Neural cell (in vitro differentiated cells): ENCODE measurements around the gene RLF. TPM values are rescaled to one million over a fixed set of nuclear protein-coding genes. Genes with fewer than 3 reads are reported as not detected.

ENCODE experiments used
- H2AFZ ChIP-seq: fragments of 200-600, 300-800 bp; sonication (generic), shearing (Covaris generic); 2 replicates; pipeline ENCODE4 v1.6.0; 2014; ENCODE audit warnings: low read depth, mild to moderate bottlenecking, antibody characterized with exemption, low read length, moderate library complexity
- H3F3A ChIP-seq: fragments of 200-600 bp; shearing (Covaris generic); 2 replicates; pipeline ENCODE4 v1.6.1; 2016; ENCODE audit warnings: mild to moderate bottlenecking, moderate library complexity, mixed read lengths, antibody characterized with exemption, low read length; ENCODE audit not compliant: insufficient read depth, poor library complexity, severe bottlenecking
- H3K27ac ChIP-seq: fragments of 200-600, 300-800 bp; sonication (generic), shearing (Covaris generic); 2 replicates; pipeline ENCODE4 v1.5.1; 2014; ENCODE audit warnings: mild to moderate bottlenecking, low read length, moderate library complexity
- H3K27me3 ChIP-seq: fragments of 300-800, 200-600 bp; sonication (generic), shearing (Covaris generic); 2 replicates; pipeline ENCODE4 v1.6.0; 2014; ENCODE audit warnings: mild to moderate bottlenecking, low read depth, low read length, moderate library complexity; ENCODE audit not compliant: insufficient read depth
- H3K36me3 ChIP-seq: fragments of 300-800, 200-600 bp; sonication (generic), shearing (Covaris generic); 2 replicates; pipeline ENCODE4 v1.5.1; 2014; ENCODE audit warnings: mild to moderate bottlenecking, antibody characterized with exemption, low read length, moderate library complexity; ENCODE audit not compliant: insufficient read depth
- H3K4me2 ChIP-seq: fragments of 300-800, 200-600 bp; sonication (generic), shearing (Covaris generic); 2 replicates; pipeline ENCODE4 v1.6.0; 2014; ENCODE audit warnings: mild to moderate bottlenecking, low read length
- H3K4me3 ChIP-seq: fragments of 300-800, 200-600 bp; sonication (generic), shearing (Covaris generic); 2 replicates; pipeline ENCODE4 v1.5.1; 2014; ENCODE audit warnings: mild to moderate bottlenecking, low read length, moderate library complexity
- H3K79me2 ChIP-seq: fragments of 200-600 bp; shearing (Covaris generic); replicated peaks from 2 replicates; pipeline ENCODE4 v1.6.0; 2014; ENCODE audit warnings: mild to moderate bottlenecking, low read length, moderate library complexity; ENCODE audit not compliant: insufficient read depth
- H3K9ac ChIP-seq: fragments of 300-800, 200-600 bp; sonication (generic), shearing (Covaris generic); 2 replicates; pipeline ENCODE4 v1.6.1; 2016; ENCODE audit warnings: mild to moderate bottlenecking, low read length, mixed read lengths
- H3K9me2 ChIP-seq: fragments of 200-600 bp; shearing (Covaris generic); 2 replicates; pipeline ENCODE4 v1.6.1; 2016; ENCODE audit warnings: mild to moderate bottlenecking, low read length, mixed read lengths; ENCODE audit not compliant: insufficient read depth
- H3K9me3 ChIP-seq: fragments of 200-600, 300-800 bp; sonication (generic), shearing (Covaris generic); 2 replicates; pipeline ENCODE4 v1.6.1; 2016; ENCODE audit warnings: mild to moderate bottlenecking, mixed run types, low read length, moderate library complexity, mixed read lengths
- H4K20me1 ChIP-seq: fragments of 200-600 bp; shearing (Covaris generic); 2 replicates; pipeline ENCODE4 v1.6.1; 2016; ENCODE audit warnings: mild to moderate bottlenecking, mixed run types; ENCODE audit not compliant: insufficient read depth
- EP300 ChIP-seq: fragments of 450-650 bp; conservative IDR thresholded peaks from 2 replicates; pipeline ENCODE4 v1.6.1; 2014; ENCODE audit warnings: antibody characterized with exemption, mild to moderate bottlenecking, moderate library complexity; ENCODE audit not compliant: poor library complexity, severe bottlenecking
- EZH2 ChIP-seq: fragments of 200-600, 300-800 bp; shearing (Covaris generic), sonication (generic); IDR thresholded peaks from 2 replicates; pipeline ENCODE4 v1.6.1; 2014; ENCODE audit warnings: antibody characterized with exemption, low read length, borderline replicate concordance, mild to moderate bottlenecking; ENCODE audit not compliant: insufficient read depth, poor library complexity, severe bottlenecking
- MXI1 ChIP-seq: fragments of 450-650 bp; conservative IDR thresholded peaks from 2 replicates; pipeline ENCODE4 v1.6.1; 2014; ENCODE audit warnings: antibody characterized with exemption, mild to moderate bottlenecking; ENCODE audit not compliant: poor library complexity, severe bottlenecking
- POLR2AphosphoS5 ChIP-seq: IDR thresholded peaks from 2 replicates; pipeline ENCODE4 v1.6.1; 2012
- RAD21 ChIP-seq: fragments of 450-650 bp; conservative IDR thresholded peaks from 2 replicates; pipeline ENCODE4 v1.6.1; 2014; ENCODE audit warnings: antibody characterized with exemption, mild to moderate bottlenecking, moderate library complexity
- SMC3 ChIP-seq: fragments of 450-650 bp; conservative IDR thresholded peaks from 2 replicates; pipeline ENCODE4 v1.6.1; 2014; ENCODE audit warnings: antibody characterized with exemption, mild to moderate bottlenecking, moderate library complexity; ENCODE audit not compliant: poor library complexity
- TAF1 ChIP-seq: IDR thresholded peaks from 2 replicates; pipeline ENCODE4 v1.6.1; 2012; ENCODE audit warnings: low read depth
- polyA plus RNA-seq: library from polyadenylated mRNA; depleted of rRNA; stranded (reverse); fragments of >200 nt; gene quantifications from 2 replicates; pipeline ENCODE4 v1.2.3, GENCODE V29; 2014
- TF ChIP-seq, protein P1 (sequence below): fragments of 450-650 bp; IDR thresholded peaks from 2 replicates; pipeline ENCODE4 v1.5.1; 2014; ENCODE audit warnings: antibody characterized with exemption, mild to moderate bottlenecking, moderate library complexity; ENCODE audit not compliant: poor library complexity, severe bottlenecking
- TF ChIP-seq, protein P2 (sequence below): IDR thresholded peaks from 2 replicates; pipeline ENCODE4 v1.6.1; 2012; ENCODE audit warnings: borderline replicate concordance

The RLF gene
- polyA plus RNA-seq, 1 donor from 2014 or later: 23.4 TPM

DNA sequence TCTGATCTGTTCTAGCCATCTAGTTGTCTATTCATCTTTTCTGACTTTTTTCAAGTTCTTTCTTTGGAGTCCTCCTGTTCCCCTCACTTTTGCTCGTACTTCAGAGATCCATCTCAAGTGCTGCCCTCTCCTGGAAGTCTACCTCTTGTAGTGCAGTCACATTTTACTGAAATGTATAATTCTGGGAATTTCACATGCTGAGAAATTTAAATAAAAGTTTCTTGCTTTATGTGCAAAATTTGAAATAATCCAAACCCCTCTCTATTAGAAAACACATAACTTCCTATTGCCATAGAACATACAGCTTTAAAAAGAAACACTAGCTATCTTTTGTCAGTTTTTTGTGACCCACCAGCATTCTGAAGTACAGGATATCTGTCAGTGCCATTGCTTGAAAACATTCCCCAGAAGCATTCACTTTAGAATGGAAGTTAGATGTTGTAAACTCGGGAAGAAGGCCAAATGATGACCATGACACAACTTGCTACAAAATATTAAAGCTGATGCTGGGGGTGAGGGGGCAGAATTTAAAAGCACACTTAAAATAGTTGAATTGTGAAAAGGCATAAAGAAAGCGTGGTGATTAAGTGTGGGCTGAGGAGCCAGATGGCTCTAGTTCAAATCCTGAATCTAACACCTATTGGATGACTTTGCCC, 22.0 kb downstream of the RLF start:
- Histone ChIP-seq H3K9me3 (no peaks in the 10 kb centered on the region), H3K27ac (no peak overlapping the region), H3K27me3 (no peaks in the 10 kb centered on the region), H3K4me2 (no peak overlapping the region), H3K9me2 (no peaks in the 10 kb centered on the region), H2AFZ (no peak overlapping the region), H3K79me2 (peaks cover 84% of the 10 kb centered on the region), H3K4me3 (no peak overlapping the region), H3K36me3 (no peaks in the 10 kb centered on the region), H3F3A (no peaks in the 10 kb centered on the region), H3K9ac (no peak overlapping the region), H4K20me1 (no peaks in the 10 kb centered on the region)
- TF ChIP-seq, protein P1, sequence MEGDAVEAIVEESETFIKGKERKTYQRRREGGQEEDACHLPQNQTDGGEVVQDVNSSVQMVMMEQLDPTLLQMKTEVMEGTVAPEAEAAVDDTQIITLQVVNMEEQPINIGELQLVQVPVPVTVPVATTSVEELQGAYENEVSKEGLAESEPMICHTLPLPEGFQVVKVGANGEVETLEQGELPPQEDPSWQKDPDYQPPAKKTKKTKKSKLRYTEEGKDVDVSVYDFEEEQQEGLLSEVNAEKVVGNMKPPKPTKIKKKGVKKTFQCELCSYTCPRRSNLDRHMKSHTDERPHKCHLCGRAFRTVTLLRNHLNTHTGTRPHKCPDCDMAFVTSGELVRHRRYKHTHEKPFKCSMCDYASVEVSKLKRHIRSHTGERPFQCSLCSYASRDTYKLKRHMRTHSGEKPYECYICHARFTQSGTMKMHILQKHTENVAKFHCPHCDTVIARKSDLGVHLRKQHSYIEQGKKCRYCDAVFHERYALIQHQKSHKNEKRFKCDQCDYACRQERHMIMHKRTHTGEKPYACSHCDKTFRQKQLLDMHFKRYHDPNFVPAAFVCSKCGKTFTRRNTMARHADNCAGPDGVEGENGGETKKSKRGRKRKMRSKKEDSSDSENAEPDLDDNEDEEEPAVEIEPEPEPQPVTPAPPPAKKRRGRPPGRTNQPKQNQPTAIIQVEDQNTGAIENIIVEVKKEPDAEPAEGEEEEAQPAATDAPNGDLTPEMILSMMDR: peak; percentile 37
- TF ChIP-seq RAD21: no peak

DNA sequence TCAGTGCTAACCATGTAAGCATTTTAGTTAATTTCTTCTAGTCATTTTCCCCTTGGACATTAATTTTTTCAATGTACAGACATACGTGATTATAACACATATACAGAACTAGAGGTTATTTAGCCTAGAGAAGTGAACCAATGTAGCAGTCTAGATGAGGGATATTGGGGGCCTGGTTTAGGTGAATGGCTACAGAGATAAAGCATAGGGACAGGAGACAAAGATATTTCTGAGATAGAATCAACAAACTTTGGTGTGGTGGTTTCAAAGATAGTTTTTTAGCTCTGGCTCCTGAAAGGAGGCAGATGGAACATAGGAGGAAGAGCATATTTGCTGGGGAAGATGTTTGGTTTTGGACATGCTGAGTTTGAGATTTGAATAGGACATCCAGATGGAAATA, 23.0 kb downstream of the RLF start:
- H3K36me3 ChIP-seq: no peaks in the 10 kb centered on the region
- H4K20me1 ChIP-seq: no peaks in the 10 kb centered on the region
- no peaks in the 10 kb centered on the region for H3F3A ChIP-seq
- H2AFZ ChIP-seq: no peak overlapping the region
- H3K4me2 ChIP-seq: no peak overlapping the region
- H3K9me2 ChIP-seq: no peaks in the 10 kb centered on the region
- H3K9me3 ChIP-seq: no peaks in the 10 kb centered on the region
- H3K27ac ChIP-seq: no peak overlapping the region
- no peaks in the 10 kb centered on the region for H3K27me3 ChIP-seq
- TF ChIP-seq MXI1 (no peak), TAF1 (no peak), RAD21 (no peak), EZH2 (no peak), EP300 (no peak), POLR2AphosphoS5 (no peak), SMC3 (no peak)
- TF ChIP-seq, protein P1: no peak
- TF ChIP-seq, protein P2, sequence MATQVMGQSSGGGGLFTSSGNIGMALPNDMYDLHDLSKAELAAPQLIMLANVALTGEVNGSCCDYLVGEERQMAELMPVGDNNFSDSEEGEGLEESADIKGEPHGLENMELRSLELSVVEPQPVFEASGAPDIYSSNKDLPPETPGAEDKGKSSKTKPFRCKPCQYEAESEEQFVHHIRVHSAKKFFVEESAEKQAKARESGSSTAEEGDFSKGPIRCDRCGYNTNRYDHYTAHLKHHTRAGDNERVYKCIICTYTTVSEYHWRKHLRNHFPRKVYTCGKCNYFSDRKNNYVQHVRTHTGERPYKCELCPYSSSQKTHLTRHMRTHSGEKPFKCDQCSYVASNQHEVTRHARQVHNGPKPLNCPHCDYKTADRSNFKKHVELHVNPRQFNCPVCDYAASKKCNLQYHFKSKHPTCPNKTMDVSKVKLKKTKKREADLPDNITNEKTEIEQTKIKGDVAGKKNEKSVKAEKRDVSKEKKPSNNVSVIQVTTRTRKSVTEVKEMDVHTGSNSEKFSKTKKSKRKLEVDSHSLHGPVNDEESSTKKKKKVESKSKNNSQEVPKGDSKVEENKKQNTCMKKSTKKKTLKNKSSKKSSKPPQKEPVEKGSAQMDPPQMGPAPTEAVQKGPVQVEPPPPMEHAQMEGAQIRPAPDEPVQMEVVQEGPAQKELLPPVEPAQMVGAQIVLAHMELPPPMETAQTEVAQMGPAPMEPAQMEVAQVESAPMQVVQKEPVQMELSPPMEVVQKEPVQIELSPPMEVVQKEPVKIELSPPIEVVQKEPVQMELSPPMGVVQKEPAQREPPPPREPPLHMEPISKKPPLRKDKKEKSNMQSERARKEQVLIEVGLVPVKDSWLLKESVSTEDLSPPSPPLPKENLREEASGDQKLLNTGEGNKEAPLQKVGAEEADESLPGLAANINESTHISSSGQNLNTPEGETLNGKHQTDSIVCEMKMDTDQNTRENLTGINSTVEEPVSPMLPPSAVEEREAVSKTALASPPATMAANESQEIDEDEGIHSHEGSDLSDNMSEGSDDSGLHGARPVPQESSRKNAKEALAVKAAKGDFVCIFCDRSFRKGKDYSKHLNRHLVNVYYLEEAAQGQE: no peak
- H3K4me3 ChIP-seq: no peak overlapping the region
- peaks cover 81% of the 10 kb centered on the region for H3K79me2 ChIP-seq
- H3K9ac ChIP-seq: no peak overlapping the region
